Measurements from ENCODE around the gene OBSCN.

DNA sequence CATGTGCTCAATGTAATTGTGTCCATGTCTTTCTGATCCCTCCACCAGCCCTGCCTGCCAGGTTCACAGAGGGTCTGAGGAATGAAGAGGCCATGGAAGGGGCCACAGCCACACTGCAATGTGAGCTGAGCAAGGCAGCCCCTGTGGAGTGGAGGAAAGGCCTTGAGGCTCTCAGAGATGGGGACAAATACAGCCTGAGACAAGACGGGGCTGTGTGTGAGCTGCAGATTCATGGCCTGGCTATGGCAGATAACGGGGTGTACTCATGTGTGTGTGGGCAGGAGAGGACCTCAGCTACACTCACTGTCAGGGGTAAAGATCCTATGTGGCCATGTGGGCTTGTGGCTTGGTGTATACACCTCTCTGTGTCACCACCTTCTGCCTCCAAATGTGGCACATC, 91.4 kb downstream of the OBSCN start:
- TF ChIP-seq, protein P1, sequence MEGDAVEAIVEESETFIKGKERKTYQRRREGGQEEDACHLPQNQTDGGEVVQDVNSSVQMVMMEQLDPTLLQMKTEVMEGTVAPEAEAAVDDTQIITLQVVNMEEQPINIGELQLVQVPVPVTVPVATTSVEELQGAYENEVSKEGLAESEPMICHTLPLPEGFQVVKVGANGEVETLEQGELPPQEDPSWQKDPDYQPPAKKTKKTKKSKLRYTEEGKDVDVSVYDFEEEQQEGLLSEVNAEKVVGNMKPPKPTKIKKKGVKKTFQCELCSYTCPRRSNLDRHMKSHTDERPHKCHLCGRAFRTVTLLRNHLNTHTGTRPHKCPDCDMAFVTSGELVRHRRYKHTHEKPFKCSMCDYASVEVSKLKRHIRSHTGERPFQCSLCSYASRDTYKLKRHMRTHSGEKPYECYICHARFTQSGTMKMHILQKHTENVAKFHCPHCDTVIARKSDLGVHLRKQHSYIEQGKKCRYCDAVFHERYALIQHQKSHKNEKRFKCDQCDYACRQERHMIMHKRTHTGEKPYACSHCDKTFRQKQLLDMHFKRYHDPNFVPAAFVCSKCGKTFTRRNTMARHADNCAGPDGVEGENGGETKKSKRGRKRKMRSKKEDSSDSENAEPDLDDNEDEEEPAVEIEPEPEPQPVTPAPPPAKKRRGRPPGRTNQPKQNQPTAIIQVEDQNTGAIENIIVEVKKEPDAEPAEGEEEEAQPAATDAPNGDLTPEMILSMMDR (conservative IDR thresholded peaks at IDR 0.05; ENCODE audit: low read depth, low read length) = no peak
- no peak for TF ChIP-seq RFX5 (IDR thresholded peaks at IDR 0.05; ENCODE audit: low read depth, low read length)
- TF ChIP-seq, protein P2, sequence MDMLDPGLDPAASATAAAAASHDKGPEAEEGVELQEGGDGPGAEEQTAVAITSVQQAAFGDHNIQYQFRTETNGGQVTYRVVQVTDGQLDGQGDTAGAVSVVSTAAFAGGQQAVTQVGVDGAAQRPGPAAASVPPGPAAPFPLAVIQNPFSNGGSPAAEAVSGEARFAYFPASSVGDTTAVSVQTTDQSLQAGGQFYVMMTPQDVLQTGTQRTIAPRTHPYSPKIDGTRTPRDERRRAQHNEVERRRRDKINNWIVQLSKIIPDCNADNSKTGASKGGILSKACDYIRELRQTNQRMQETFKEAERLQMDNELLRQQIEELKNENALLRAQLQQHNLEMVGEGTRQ (IDR thresholded peaks at IDR 0.05; ENCODE audit: low read depth, low read length) = no peak
